ENCODE results near the gene SPEM2.

- no peak for TF ChIP-seq EZH2 (IDR thresholded peaks at IDR 0.05; ENCODE audit: borderline replicate concordance, low read depth, low read length, poor library complexity, severe bottlenecking)
- TF ChIP-seq, protein P1, sequence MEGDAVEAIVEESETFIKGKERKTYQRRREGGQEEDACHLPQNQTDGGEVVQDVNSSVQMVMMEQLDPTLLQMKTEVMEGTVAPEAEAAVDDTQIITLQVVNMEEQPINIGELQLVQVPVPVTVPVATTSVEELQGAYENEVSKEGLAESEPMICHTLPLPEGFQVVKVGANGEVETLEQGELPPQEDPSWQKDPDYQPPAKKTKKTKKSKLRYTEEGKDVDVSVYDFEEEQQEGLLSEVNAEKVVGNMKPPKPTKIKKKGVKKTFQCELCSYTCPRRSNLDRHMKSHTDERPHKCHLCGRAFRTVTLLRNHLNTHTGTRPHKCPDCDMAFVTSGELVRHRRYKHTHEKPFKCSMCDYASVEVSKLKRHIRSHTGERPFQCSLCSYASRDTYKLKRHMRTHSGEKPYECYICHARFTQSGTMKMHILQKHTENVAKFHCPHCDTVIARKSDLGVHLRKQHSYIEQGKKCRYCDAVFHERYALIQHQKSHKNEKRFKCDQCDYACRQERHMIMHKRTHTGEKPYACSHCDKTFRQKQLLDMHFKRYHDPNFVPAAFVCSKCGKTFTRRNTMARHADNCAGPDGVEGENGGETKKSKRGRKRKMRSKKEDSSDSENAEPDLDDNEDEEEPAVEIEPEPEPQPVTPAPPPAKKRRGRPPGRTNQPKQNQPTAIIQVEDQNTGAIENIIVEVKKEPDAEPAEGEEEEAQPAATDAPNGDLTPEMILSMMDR (conservative IDR thresholded peaks at IDR 0.05; ENCODE audit: low read depth, low read length) = no peak
These were observed 4.3 kb downstream of the SPEM2 start for GRCh38 chr17:7429722-7430121.
